MCF 10A (cell line): ENCODE measurements around the gene PTER. TPM values are rescaled to one million over a fixed set of nuclear protein-coding genes. Genes with fewer than 3 reads are reported as not detected.

Experiments
- BruUV-seq: library from RNA; stranded (reverse); fragments of 400-500 nt; replicated peaks from 2 replicates; lab custom pipeline; 2021; lab: Mats Ljungman, UMichigan
- CTCF ChIA-PET: fragments of 300-600 bp; sonication (Branson Sonifier 250); formaldehyde crosslinking; extraction: SDS; loops from one replicate; lab custom pipeline; 2021; ENCODE audit warnings: antibody characterized with exemption, inconsistent platforms; lab: Yijun Ruan, JAX
- POLR2A ChIA-PET: fragments of 300-600, 350-650 bp; sonication (Branson Sonifier 250); formaldehyde crosslinking; extraction: SDS; loops from one replicate; lab custom pipeline; 2020; ENCODE audit warnings: antibody characterized with exemption, inconsistent platforms; lab: Yijun Ruan, JAX
- DNase-seq: peaks from one replicate; pipeline ENCODE4 v3.0.0-alpha.2; 2018; ENCODE audit not compliant: unreplicated experiment
- H3K27ac Mint-ChIP-seq: one replicate; pipeline ENCODE4 v1.8.0; 2022; ENCODE audit warnings: mild to moderate bottlenecking, low read depth, mixed read lengths; ENCODE audit not compliant: unreplicated experiment
- H3K27me3 Mint-ChIP-seq: one replicate; pipeline ENCODE4 v1.8.0; 2022; ENCODE audit warnings: mixed read lengths; ENCODE audit not compliant: insufficient read depth, unreplicated experiment
- H3K36me3 Mint-ChIP-seq: one replicate; pipeline ENCODE4 v1.8.0; 2022; ENCODE audit warnings: mild to moderate bottlenecking, moderate library complexity, mixed read lengths; ENCODE audit not compliant: insufficient read depth, unreplicated experiment
- H3K4me1 Mint-ChIP-seq: one replicate; pipeline ENCODE4 v1.8.0; 2022; ENCODE audit warnings: mixed read lengths; ENCODE audit not compliant: insufficient read depth, unreplicated experiment
- H3K4me3 Mint-ChIP-seq: one replicate; pipeline ENCODE4 v1.8.0; 2022; ENCODE audit warnings: mild to moderate bottlenecking, moderate library complexity, mixed read lengths; ENCODE audit not compliant: unreplicated experiment
- H3K9me3 Mint-ChIP-seq: one replicate; pipeline ENCODE4 v1.8.0; 2022; ENCODE audit warnings: mixed read lengths; ENCODE audit not compliant: unreplicated experiment
- intact Hi-C: fragments of 100-400 bp; cut with micrococcal nuclease; formaldehyde crosslinking; loops from 2 replicates; pipeline ENCODE4 v1.14.1; 2022
- total RNA-seq: library from RNA; stranded (reverse); gene quantifications from 2 replicates; pipeline ENCODE4 v1.2.3, GENCODE V29; 2022
- TF ChIP-seq, protein P1 (sequence below): fragments of 200-600 bp; IDR thresholded peaks from one replicate; pipeline ENCODE4 v1.8.0; 2022; ENCODE audit warnings: antibody characterized with exemption, mild to moderate bottlenecking; ENCODE audit not compliant: unreplicated experiment

The PTER gene
- total RNA-seq, 1 experiment from 2014 or later = 50.8 TPM

- BruUV-seq = no TSS peak
- H3K4me3 Mint-ChIP-seq = no peak overlapping the region
- H3K36me3 Mint-ChIP-seq = peaks cover 18% of the 10 kb centered on the region
- H3K27ac Mint-ChIP-seq = no peak overlapping the region
- intact Hi-C loops = no loop called here
- ChIA-PET CTCF (interaction anchor here (0.6 kb wide), 1 partner anchor 286 kb away, joined by 3 read pairs; no protein-coding TSS in a partner anchor), POLR2A (no interaction called here)
- DNase-seq = no peak
- H3K4me1 Mint-ChIP-seq = no peaks in the 10 kb centered on the region
- TF ChIP-seq, protein P1, sequence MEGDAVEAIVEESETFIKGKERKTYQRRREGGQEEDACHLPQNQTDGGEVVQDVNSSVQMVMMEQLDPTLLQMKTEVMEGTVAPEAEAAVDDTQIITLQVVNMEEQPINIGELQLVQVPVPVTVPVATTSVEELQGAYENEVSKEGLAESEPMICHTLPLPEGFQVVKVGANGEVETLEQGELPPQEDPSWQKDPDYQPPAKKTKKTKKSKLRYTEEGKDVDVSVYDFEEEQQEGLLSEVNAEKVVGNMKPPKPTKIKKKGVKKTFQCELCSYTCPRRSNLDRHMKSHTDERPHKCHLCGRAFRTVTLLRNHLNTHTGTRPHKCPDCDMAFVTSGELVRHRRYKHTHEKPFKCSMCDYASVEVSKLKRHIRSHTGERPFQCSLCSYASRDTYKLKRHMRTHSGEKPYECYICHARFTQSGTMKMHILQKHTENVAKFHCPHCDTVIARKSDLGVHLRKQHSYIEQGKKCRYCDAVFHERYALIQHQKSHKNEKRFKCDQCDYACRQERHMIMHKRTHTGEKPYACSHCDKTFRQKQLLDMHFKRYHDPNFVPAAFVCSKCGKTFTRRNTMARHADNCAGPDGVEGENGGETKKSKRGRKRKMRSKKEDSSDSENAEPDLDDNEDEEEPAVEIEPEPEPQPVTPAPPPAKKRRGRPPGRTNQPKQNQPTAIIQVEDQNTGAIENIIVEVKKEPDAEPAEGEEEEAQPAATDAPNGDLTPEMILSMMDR = no peak
- no peaks in the 10 kb centered on the region for H3K27me3 Mint-ChIP-seq
- H3K9me3 Mint-ChIP-seq = no peaks in the 10 kb centered on the region
Observed at GRCh38 chr10:16491933-16492332, 55.1 kb downstream of the PTER start.

DNA sequence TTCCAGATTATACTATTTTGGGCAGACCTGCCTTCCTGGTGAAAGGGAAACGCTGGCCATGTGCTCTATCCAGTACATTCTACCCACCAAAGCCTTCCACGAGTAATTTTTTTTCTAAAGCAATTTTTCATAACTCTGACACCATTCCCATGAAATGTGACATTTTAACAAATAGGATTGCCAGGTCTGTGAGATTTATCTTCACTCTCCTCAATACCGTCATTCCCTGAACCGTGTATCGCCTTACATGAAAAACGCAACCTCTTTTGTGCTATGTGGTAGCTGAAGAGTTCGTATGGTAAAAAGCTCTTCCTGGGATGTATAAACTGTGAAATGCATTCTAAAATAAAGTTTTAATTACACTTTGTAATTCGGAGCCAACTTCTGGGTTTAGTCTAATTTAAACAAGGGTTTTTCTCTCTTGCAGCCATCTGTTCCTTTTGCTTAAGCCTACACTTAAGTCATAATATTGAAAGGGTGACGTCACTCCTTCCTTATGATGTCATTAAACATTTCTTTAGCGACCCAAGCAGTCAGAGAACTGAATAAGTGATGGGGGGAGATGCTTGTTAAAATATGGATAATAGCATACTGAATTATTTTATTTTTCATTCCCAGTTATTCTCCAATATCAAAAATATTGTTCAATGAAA, 57.2 kb downstream of the PTER start:
- H3K4me3 Mint-ChIP-seq = no peak overlapping the region
- ChIA-PET POLR2A (no interaction called here), CTCF (no interaction called here)
- no peak overlapping the region for H3K27ac Mint-ChIP-seq
- H3K27me3 Mint-ChIP-seq = no peaks in the 10 kb centered on the region
- TF ChIP-seq, protein P1 = no peak
- BruUV-seq = no TSS peak
- no peak for DNase-seq
- H3K4me1 Mint-ChIP-seq = no peaks in the 10 kb centered on the region
- peaks cover 6% of the 10 kb centered on the region for H3K36me3 Mint-ChIP-seq
- intact Hi-C loops = no loop called here
- H3K9me3 Mint-ChIP-seq = no peaks in the 10 kb centered on the region

- BruUV-seq = no TSS peak
- intact Hi-C loops = no loop called here
Observed at GRCh38 chr10:16497911-16498310, 61.1 kb downstream of the PTER start.

DNA sequence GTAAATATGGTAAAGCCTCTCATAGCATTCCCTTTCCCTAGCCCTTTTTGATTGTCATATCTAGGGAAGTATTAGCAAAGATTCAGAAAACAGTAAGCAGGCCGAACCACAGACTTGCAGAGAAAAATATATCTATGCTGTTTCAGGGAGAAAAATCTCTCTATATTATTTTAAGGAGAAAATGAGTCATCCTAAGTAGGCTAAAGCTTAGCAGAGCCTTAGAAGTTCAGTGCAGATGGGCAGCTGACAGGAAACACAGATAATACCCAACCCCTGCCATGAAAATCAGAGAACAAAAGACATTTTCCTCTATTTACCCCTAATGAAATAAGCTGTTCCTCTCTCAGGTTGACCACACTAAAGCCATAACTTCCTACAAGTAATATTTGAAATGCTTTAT, 68.4 kb downstream of the PTER start:
- DNase-seq = no peak
- H3K4me3 Mint-ChIP-seq = no peak overlapping the region
- H3K27me3 Mint-ChIP-seq = no peaks in the 10 kb centered on the region
- POLR2A ChIA-PET = interaction anchor here (0.7 kb wide), 1 partner anchor 1239 kb away, joined by 3 read pairs; no protein-coding TSS in a partner anchor
- intact Hi-C loops = no loop called here
- H3K27ac Mint-ChIP-seq = no peak overlapping the region
- H3K36me3 Mint-ChIP-seq = peaks cover under 1% of the 10 kb centered on the region
- no peaks in the 10 kb centered on the region for H3K9me3 Mint-ChIP-seq
- CTCF ChIA-PET = interaction anchor here (0.7 kb wide), 1 partner anchor 446 kb away, joined by 4 read pairs; no protein-coding TSS in a partner anchor
- TF ChIP-seq, protein P1 = no peak
- no TSS peak for BruUV-seq
- H3K4me1 Mint-ChIP-seq = peaks cover 6% of the 10 kb centered on the region

More at GRCh38 chr10:16497911-16498310, 61.1 kb downstream of the PTER start:
- ChIA-PET POLR2A (no interaction called here), CTCF (interaction anchor here (0.6 to 0.7 kb wide), 2 partner anchors 80 to 388 kb away, joined by 3 to 5 read pairs; no protein-coding TSS in a partner anchor)
- Mint-ChIP-seq H3K9me3 (no peaks in the 10 kb centered on the region), H3K4me3 (no peak overlapping the region), H3K36me3 (peaks cover 5% of the 10 kb centered on the region), H3K27ac (no peak overlapping the region), H3K27me3 (no peaks in the 10 kb centered on the region), H3K4me1 (no peaks in the 10 kb centered on the region)
- no peak for DNase-seq
- TF ChIP-seq, protein P1 = no peak
